ENCODE measurements around the gene TAS2R50.
"Not testable (repeated sequence)": the region's sequence is repeated elsewhere in the genome, so short reads cannot be mapped to it uniquely, and the experiment has no call there.

DNA sequence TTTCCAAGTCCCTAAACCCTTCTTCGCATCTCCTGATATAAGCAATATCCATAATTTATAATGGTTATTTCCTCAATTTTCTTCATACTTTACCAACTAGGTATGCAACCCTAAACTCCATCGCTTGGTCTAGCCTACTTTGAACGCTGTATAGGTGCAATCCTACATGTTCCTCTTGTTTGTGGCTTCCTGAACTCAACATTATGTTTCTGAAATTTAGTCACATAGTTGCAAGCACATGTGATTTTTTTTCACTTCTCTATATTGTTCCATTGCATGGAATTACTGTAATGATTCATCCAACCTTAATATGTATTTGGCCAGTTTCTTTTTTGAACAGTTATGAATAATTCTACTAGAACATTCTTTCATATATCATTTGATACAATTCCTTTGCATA, 47.2 kb upstream of the TAS2R50 start:
- TF ChIP-seq SUZ12 (IDR thresholded peaks at IDR 0.05; ENCODE audit: extremely low read depth, insufficient read depth, insufficient read length); YY1 (IDR thresholded peaks at IDR 0.05; ENCODE audit: insufficient read depth, insufficient read length): not testable (repeated sequence)
